Fibroblast of skin of right quadriceps (primary cell): ENCODE data around the gene ADSS1.

Source experiments
- DNase-seq: peaks from one replicate; pipeline ENCODE4 v3.0.0-alpha.2; 2013

Gene ADSS1

DNA sequence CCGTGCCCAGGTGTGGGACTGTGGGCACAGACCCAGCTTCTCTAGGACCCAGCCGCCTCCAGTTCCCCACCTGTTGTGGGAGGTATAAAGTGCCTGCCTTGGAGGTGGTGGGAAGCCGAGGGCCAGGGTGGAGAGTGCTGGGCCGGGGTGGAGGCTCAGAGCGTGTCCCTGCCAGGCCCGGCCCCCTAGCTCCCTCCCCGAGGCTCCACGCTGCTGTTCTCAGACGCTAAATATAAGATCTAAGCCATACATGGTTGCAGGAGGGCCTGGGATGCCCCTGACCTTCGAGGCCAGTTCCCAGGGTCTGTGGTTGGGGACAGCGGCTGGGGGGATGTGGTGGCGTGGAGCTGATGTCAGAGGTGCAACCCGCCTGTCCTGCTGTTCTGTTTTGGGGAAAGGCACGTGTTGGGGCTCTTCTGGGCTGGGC is 23.8 kb upstream of the ADSS1 start:
- DNase-seq = no peak

DNA sequence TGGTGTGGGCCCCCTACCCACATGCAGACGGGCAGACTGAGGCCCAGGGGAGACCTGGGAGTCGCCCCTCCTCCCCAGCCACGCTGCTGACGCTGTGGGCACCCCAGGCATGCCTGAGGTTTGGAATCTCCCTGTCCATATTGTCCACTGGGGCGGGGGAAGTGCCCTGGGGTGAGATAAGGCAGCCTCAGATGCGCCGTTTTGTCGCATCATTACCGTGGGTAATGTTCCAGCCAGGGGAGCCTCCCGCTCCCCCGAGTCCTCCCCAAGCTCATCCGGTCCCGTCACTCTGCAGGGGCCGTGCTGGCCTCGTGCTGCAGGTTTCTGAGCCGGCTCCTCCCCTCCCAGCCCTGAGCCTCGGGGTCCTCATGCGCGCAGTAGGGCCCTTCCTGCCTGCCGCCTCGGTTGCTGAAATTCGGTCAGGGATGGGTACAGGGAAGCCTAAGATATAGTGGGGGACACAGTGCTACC is 23.2 kb upstream of the ADSS1 start:
- DNase-seq = no peak

DNA sequence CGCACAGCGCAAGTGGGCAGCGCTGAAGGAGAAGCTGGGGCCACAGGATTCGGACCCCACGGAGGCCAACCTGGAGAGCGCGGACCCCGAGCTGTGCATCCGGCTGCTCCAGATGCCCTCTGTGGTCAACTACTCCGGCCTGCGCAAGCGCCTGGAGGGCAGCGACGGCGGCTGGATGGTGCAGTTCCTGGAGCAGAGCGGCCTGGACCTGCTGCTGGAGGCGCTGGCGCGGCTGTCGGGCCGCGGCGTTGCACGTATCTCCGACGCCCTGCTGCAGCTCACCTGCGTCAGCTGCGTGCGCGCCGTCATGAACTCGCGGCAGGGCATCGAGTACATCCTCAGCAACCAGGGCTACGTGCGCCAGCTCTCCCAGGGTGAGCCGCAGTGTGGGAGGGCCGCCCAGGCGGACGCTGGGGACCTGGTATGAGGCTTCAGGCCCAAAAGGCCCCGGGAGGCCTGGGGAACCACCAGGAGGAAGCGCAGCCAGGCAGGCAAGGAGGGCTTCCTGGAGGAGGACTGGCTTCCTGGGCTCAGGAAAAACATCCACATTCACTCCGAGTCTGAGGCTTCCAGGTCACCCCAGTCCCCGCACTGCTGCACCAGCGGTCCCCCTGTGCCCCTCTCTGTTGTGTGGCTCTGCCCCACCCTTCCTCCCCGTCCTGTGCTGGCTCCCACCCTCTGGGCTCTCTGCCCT is 22.5 kb upstream of the ADSS1 start:
- no peak for DNase-seq

DNA sequence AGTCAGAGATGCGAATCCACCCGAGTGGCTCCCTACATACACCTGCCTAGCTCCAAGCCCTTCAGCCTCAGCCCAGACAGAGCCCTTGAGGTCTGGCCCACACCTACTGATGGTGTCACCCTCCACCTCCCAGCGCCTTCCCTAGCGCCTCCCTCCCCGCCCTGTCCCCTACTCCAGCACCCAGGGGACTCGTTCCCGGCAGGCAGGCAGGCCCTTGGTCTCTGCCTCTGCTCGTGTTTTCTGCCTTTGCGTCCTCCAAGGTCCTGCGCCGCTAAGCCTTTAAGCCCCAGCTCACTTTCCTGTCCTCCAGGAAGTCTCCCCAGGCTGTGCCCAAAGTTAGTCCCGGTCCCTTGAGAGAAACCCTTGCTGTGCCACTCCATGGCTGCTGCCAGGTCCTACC is 21.9 kb upstream of the ADSS1 start:
- DNase-seq = no peak

DNA sequence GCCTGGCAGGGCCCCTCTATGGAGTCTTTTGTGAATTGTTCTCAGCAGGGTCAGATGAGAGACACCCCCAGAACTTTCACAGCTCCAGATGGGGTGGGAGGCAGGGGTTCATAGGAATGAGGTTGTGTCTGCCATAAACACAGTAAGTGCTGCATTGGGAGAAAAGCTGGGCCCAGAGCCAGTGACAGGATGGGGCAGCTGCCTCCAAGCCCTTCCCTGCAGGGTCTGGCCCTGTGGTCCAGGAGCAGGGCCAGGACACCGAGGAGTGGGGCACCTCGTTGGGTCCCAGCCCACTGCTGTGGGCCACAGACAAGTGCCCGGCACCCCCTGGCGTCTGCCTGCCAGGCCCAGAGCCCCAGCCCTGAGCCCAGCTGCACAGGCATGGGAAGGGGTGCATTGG is 21.4 kb upstream of the ADSS1 start:
- DNase-seq = no peak

DNA sequence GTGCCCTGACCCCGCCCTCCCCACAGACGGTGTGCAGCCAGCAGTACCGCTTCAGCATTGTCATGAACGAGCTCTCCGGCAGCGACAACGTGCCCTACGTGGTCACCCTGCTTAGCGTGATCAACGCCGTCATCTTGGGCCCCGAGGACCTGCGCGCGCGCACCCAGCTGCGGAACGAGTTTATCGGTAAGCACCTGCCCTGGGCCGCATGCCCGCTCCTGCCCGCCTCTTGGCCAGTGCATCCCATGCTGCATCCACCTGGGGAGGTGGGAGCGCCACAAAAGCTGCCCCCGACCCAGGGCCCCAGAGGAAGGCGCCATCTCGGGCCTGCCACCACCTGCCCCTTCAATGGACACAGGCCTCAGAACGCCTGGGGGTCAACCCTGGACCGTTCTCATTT is 20.8 kb upstream of the ADSS1 start:
- no peak for DNase-seq

DNA sequence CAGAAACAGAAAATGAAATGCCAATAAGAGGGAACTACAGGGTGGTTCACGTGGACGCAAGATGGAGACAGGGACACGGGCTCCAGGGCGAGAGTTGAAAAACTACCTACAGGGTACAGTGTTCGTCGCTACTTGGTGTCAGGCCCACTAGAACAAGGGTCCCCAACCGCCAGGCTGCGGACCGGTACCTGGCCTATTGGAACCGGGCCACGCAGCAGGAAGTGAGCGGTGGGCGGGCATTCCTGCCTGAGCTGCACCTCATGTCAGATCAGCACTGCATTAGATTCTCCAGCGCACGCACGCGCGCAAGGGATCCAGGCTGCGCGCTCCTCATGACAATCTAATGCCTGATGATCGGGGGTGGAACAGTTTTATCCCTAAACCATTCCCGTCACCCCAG is 19.8 kb upstream of the ADSS1 start:
- DNase-seq = no peak

DNA sequence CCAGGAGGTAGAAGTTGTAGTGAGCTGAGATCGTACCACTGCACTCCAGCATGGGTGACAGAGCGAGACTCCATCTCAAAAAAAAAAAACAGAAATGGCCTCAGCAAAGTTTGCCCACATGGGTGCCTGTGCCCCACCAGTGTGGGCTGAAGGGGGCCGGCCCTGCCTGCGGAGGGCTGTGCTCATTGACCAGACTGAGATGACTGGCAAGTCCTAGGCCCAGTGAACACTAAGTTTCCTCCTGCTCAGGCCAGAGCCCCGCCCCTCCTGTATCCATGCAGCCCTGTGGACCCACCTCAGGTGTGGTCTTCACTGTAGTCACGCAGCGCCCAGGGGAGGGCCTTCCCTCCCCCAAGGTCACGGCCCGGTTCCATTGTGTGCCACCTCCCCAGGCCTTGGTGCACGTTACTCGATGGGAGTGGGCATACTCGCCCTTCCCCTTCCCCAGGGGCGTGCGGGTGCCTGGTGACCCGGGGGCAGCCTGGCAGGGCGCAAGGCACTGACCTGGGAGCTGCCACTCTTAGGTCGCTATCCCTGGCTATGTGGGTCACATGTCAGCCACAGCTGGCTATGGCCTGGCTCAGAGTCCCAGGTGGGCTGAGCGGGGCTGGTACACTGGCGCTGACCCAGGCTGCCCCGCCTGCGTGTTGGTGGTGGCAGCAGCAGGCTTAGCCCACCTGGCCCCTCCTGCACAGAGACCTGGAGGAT is 18.5 kb upstream of the ADSS1 start:
- DNase-seq = no peak

DNA sequence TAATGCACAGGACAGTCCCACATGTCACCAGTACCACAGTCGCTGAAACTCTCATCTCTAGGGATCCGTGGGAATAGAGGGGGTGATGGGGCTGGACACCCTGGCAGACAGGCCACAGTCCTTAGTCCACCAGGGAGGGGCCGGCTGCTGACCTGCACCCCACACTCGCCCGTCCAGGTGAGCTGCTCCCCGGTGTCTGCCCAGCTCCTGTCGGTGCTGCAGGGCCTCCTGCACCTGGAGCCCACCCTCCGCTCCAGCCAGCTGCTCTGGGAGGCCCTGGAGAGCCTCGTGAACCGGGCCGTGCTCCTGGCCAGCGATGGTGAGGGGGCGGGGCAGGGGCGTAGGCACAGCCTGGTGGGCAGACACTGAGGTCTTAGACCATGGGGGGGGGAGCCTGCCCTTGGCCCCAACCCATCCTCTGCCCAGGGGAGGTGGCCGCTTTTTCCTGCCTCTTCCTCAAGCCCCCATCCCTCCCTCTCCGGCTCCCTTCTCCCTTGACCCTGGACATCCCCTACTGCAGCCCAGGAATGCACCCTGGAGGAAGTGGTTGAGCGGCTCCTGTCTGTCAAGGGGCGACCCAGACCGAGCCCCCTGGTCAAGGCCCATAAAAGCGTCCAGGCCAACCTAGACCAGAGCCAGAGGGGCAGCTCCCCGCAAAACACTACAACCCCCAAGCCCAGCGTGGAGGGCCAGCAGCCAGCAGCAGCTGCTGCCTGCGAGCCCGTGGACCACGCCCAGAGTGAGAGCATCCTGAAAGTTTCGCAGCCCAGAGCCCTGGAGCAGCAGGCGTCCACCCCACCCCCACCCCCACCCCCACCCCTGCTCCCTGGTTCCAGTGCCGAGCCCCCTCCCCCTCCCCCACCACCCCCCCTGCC is 17.1 kb upstream of the ADSS1 start:
- no peak for DNase-seq

DNA sequence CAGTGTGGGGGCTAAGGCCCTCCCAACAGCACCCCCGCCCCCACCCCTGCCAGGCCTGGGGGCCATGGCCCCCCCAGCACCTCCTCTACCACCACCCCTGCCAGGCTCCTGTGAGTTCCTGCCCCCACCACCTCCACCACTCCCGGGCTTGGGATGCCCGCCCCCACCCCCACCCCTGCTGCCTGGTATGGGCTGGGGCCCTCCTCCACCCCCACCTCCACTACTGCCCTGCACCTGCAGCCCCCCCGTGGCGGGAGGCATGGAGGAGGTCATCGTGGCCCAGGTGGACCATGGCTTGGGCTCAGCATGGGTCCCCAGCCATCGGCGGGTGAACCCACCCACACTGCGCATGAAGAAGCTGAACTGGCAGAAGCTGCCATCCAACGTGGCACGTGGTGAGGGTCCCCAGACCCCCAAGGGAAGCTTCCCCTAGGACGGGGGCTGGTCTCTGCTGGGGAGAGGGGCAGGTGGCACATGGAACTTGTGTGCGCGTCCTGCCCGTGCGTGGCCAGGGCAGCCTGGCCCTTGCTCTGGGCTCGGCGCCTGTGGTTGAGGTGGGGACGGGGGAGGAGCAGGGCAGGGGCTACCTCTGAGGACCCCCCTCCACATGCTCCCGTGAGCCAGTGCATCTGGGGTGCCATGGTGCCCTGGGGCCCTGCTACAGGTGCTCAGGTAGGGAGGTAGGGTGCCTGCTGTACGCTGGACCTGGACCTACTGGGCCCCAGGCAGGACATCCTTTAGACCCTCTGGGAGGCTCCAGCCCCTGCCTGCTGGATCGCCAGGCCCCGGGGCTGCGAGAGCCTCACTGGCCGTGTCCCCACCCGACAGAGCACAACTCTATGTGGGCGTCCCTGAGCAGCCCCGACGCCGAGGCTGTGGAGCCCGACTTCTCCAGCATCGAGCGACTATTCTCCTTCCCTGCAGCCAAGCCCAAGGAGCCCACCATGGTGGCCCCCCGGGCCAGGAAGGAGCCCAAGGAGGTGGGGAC is 16.1 kb upstream of the ADSS1 start:
- no peak for DNase-seq

DNA sequence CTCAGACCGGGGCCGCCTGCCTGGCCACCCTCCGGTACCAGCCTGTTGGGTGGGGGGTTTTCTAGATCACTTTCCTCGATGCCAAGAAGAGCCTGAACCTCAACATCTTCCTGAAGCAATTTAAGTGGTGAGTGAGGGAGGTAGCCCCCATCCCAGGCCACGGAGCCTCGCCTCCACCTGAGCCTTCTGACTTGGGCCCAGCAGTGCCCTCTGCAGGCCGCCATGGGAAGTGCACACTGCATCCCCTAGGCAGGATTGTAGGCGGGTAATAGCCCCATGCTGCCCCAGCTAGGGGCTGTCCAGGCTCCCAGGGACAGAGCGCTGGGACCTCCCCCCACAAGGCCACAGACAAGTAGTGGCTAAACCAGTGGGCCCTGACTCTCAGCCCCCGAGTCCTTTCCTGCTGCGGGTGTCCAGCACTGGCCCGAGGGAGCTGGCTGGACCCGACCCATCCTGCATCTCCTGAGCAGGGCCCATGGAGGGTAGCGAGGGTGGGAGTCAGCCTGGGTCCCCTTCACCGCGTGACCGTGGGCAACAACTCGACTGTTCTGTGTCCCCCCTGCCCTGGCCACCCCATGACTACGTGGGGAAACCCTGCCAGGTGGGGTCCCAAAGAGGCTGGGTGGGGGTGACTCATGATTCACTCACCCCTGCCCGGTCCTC is 15.3 kb upstream of the ADSS1 start:
- peak; percentile 55 for DNase-seq

DNA sequence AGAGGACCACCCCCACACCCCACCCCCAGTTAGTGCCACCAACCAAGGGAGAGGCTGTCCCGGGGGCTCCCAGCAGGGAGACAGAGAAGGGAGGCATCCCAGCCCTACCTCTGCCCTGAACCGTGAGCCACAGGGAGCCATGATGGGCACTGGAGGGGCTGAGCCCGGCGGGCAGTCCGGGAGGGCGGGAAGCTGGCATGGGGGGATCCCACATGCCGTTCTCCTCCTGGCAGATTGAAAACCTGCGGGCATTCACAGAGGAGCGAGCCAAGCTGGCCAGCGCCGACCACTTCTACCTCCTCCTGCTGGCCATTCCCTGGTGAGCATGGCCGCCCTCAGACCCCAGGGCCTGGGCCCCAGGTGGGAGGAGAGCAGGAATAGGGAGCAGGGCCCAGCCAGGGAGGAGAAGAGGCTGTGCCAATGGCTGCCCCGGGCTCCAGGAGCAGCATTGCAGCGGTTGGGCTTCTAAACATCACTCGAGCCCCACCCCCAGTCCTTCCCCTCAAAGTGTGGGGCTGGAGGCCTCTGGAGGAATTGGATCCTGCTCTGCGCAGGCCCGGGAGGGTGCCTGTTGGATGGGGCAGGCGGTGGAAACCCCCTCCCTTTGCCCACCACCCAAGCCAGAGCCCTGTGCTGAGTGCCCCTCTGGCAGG is 14.5 kb upstream of the ADSS1 start:
- no peak for DNase-seq

DNA sequence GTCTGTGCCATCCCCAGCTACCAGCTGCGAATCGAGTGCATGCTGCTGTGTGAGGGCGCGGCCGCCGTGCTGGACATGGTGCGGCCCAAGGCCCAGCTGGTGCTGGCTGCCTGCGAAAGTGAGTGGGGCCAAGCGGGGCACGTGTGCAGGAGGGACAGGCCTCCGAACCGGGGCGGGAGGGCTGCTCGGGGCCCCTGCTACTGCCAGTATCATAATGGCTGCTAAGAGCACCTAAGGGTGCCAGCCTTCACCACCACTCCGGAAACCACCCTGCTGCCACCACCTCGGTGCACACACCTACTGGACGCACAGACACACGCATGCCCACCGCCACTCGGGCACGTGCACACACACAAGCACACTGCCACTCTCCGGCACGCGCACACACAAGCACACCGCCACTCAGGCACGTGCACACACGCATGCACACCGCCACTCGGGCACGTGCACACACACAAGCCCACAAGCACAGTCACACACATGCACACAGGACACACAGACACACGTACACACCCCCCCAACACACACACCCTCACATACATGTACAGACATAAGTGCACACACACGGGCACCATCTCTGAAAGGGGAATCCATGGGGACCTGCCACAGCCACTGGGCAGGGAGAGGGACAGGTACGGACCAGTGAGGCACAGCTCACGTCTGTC is 13.8 kb upstream of the ADSS1 start:
- DNase-seq = no peak

DNA sequence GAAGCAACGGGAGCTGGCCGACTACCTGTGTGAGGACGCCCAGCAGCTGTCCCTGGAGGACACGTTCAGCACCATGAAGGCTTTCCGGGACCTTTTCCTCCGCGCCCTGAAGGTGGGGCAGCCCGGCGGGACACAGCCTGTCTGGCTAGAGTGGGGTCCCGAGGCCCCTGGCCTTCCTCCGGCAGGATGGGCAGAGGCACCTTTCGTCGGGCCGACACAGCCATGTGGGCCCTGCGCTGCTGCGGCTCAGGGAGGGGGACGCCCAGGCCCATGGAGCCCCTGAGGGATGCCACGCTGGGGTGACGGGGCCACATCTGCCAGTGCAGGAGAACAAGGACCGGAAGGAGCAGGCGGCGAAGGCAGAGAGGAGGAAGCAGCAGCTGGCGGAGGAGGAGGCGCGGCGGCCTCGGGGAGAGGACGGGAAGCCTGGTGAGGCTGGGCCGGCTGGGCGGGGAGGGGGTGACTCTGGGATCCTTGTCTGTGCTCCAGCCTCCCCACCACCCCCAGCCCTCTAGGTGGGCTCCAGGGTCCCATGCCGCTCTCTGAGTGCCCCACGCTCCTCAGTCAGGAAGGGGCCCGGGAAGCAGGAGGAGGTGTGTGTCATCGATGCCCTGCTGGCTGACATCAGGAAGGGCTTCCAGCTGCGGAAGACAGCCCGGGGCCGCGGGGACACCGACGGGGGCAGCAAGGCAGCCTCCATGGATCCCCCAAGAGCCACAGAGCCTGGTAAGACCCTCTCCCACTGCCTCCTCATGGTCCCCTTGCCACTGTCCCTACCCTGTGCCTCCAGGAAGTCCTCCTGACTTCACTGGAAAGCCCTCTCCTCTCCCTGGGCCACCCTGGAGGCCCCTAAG is 10.9 kb upstream of the ADSS1 start:
- no peak for DNase-seq

DNA sequence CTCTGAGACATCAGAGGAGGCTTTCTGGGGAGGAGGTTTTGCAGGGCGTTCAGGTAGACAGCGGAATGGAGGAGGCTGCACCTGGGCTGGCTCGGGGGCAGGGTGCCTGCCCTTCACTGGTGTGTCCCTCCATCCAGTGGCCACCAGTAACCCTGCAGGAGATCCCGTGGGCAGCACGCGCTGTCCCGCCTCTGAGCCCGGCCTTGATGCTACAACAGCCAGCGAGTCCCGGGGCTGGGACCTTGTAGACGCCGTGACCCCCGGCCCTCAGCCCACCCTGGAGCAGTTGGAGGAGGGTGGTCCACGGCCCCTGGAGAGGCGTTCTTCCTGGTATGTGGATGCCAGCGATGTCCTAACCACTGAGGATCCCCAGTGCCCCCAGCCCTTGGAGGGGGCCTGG is 10.0 kb upstream of the ADSS1 start:
- DNase-seq = no peak

DNA sequence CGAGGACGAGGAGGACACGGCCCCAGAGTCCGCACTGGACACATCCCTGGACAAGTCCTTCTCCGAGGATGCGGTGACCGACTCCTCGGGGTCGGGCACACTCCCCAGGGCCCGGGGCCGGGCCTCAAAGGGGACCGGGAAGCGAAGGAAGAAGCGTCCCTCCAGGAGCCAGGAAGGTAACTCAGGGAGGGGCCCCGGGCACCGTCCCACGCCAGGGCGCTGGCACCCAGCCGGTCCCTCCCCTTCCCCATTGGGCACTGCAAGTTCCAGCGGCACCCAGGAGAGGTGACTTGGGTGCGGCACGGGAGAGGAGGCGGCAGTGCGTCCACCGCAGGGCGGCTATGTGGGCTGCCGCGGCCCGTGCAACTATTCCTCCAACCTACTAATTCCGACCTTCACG is 9.3 kb upstream of the ADSS1 start:
- DNase-seq = no peak

DNA sequence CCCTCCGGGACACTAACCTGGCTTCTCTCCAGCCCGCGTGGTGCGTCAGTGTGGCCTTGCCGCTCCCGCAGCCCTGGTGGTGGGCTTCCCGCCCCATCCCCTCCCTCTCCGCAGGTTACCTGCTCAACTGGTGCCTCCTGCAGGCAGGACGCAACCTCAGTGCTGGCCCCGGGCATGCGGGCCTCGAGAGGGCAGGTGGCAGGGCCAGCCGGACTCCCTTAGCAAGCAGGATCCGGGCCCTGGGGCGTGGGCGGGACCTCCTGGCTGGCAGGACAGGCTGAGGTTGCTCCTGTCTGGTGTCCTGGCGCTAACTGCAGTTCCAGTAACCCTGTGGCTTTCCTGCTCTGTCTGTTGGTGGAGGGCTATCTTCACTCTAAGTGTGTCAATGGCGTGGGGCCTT is 8.6 kb upstream of the ADSS1 start:
- DNase-seq = no peak

DNA sequence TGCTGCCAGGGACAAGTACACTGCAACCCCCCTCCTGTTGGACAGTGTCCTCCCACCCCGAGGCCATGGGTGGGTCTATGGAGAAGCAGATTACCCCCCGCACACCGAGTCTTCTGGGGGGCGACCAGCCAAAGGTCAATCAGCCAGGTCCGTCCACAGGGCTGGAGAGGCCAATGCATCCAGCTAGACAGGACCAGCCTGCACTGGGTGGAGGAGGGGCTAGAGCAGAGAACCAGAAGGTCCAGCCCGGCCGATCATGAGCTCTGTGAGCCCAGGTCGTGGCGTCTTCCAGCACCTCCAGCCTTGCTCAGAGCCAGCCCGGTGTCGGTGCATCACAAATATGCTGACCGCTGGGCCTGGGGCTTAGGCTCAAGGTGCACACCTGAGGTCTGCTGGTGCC is 8.2 kb upstream of the ADSS1 start:
- no peak for DNase-seq

DNA sequence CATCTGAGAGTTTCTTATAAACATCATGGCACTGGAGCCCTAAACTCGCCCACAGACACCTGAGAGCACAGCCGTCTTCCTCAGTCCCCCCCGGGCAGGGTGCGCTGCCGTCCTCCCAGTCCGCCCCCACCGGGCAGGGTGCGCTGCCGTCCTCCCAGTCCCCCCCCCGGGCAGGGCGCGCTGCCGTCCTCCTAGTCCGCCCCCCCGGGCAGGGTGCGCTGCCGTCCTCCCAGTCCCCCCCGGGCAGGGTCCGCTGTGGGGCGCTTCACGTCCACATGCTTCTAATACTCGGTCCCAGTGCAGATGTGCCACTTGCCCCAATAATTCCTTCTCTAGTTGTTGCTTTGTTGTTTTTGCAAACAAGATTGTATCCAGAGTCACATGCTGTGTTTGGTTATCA is 6.9 kb upstream of the ADSS1 start:
- DNase-seq = no peak

DNA sequence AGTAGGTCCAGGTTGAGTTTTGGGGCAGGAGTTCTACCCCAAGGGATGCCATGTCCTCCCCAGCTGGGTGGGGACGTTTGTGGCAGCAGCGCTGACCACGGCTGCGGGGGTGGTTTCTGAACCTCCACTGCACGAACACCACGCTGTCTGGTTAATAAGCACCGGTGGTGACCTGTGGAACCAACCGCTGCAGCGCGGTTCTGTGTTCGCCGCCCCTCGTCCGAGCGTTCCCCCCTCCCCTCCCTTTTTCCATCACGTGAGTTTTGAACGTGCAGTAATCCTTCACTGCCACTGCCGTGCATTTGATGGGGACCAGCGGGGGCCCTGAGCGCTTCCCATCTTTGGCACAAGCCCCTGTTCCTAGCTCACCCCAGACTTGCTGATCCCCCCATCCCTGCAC is 6.4 kb upstream of the ADSS1 start:
- no peak for DNase-seq
